ENCODE measurements around the gene MED8.

GRCh38 chr1:43346636-43347035, 43.0 kb downstream of the MED8 start:
- TF ChIP-seq YY1 (IDR thresholded peaks at IDR 0.05; ENCODE audit: insufficient read depth, insufficient read length) = no peak
- no peak for TF ChIP-seq SUZ12 (IDR thresholded peaks at IDR 0.05; ENCODE audit: extremely low read depth, insufficient read depth, insufficient read length)
- no peak for TF ChIP-seq ZNF274 (IDR thresholded peaks at IDR 0.05; ENCODE audit: low read depth, low read length)
